ENCODE data around the gene MEAF6.

GRCh38 chr1:37556712-37557196 lies 42.2 kb upstream of the MEAF6 start, which contains the start of gene DNALI1:
- TF ChIP-seq POLR2A (IDR thresholded peaks at IDR 0.05) (peak in 1 of 2 donors; percentile 38), CTCF (IDR thresholded peaks at IDR 0.05) (no peak)
